HG03571 (cell line): ENCODE measurements around the gene S100A6.

Experiments used
- ATAC-seq: cut with Tn5 transposase; IDR thresholded peaks from one replicate; pipeline ENCODE4 v1.9.1; 2021; ENCODE audit not compliant: unreplicated experiment

Gene S100A6

DNA sequence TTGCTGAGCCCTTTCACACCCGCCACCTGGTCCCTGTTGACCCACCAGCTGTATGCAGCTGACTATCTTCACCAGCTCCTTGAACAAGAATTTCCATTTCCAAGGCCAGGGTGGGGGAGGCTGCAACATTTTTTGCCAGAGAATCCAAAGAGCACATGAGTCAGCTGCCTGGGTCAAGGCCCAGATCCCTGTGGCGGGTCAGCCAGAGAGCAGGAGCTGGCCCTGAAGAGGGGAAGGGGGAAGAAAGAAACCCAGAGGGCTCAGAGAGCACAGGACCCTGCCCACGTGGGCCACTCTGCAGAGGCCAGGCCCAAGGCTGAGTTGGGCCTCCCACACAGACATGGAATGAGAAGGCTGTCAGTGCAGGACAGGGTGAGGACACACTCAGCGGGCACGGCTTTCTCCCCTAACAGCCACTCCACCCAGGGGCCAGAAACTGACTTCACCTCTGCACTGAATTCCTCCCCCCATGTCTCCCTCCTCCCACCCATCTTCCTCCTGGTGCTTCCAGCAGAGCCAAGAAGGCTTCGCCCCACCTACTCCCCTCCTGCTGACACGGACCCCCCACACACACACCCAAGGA lies 28.9 kb downstream of the S100A6 start:
- no peak for ATAC-seq

GRCh38 chr1:153506386-153506785 lies 29.4 kb downstream of the S100A6 start:
- no peak for ATAC-seq

- no peak for ATAC-seq
These were observed 30.2 kb downstream of the S100A6 start for GRCh38 chr1:153505576-153505975.

- no peak for ATAC-seq
These were observed 32.0 kb downstream of the S100A6 start for GRCh38 chr1:153503766-153504165.

- ATAC-seq = no peak
These were observed 37.0 kb downstream of the S100A6 start for GRCh38 chr1:153498746-153499145.

DNA sequence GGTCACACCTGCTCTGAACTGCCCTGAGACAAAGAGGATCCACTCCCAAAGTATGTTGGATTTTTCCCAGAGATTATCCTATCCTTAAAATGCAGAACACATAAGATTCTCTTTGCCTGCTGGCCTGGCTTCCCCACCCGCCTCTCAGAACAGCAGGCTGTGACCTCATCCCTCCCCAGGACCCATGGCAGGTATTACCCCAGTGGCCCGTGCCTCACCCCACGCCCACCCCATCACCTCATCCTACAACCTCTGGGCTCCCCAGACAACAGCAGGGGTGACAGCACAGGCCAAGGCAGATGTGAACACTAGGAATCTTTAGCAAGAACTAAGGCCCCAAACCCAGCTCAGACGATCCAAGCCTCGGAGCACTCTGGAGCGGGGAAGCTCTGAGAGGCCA lies 40.3 kb downstream of the S100A6 start:
- ATAC-seq = no peak

GRCh38 chr1:153494976-153495535 lies 40.7 kb downstream of the S100A6 start:
- ATAC-seq = no peak

DNA sequence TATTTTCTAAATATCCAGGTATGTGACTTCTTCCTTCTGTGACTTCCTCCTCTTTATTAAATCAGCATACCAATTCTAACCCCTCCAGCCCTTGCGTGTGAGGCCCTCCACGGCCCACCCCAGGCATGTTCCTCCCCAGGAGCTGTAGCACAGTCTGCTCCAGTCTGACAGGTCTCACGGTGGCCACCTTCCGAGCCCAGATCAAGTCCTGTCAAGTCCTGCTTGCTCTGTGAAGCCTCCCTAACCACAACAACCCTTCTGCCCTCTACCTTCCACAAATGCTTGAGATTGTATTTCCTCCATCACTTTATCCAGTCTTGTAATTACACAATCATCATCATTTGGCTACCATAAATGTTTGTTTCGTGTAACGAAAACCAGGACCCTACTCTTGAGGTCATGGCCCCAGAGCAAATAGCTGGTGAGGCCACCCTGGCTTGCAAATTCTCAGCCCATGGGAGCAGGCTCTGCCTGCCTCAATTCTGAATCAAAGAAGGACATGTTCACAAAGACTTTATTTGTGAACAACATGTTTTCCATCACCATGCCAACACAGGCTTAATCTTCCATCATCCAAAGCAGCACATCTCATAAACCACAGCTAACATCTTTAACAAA lies 42.3 kb downstream of the S100A6 start:
- no peak for ATAC-seq

GRCh38 chr1:153490272-153491051 lies 45.3 kb downstream of the S100A6 start:
- no peak for ATAC-seq

- no peak for ATAC-seq
These were observed 47.1 kb downstream of the S100A6 start for GRCh38 chr1:153488731-153489130.

GRCh38 chr1:153487707-153488106 lies 48.1 kb downstream of the S100A6 start:
- ATAC-seq = no peak

DNA sequence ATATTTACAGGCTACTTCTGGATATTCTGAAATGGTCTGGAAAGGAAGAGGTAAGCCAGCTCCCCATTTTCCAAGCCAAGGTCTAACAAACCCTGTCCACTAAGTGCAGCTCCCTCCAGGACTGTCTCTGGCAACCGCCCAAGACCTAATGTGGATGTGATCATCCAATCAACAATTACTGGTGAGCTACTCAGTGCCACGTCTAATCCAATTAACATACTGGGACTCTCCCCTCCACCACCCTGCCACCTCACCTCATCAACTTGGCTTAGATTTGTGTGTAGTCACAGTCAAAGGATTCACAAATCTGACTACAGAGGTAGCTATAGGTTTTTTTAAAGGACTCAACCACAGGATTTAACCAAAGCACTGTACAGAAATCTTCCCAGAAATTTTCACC lies 49.9 kb downstream of the S100A6 start:
- ATAC-seq = no peak
